HepG2 (cell line): Measurements from ENCODE around the gene BCAT1. TPM values are rescaled to one million over a fixed set of nuclear protein-coding genes. Genes with fewer than 3 reads are reported as not detected.

Experiments used
- ATAC-seq: fragments of 200-7000 bp; cut with Tn5 transposase; 3 replicates; pipeline ENCODE4 v1.9.1; 2020; ENCODE audit warnings: mild to moderate bottlenecking, moderate library complexity
- BruUV-seq: library from RNA; stranded (reverse); fragments of 400-500 nt; replicated peaks from 2 replicates; lab custom pipeline; 2021; lab: Mats Ljungman, UMichigan
- CTCF ChIA-PET: fragments of 300-600 bp; formaldehyde crosslinking; extraction: SDS; loops from one replicate; lab custom pipeline; 2021; ENCODE audit warnings: low total read pairs, inconsistent platforms, low intra/inter-chr PET ratio; lab: Yijun Ruan, JAX
- POLR2A ChIA-PET: fragments of 350-600 bp; sonication (Branson Sonifier 250); formaldehyde crosslinking; loops from one replicate; lab custom pipeline; 2020; ENCODE audit warnings: antibody characterized with exemption, inconsistent platforms; lab: Yijun Ruan, JAX
- DNase-seq: peaks from one replicate; pipeline ENCODE4 v3.0.0-alpha.2; 2015; ENCODE audit warnings: low spot score
- FAIRE-seq: peaks from 3 replicates; lab custom pipeline; 2011; peaks lifted over from hg19 to GRCh38; lab: Jason Lieb, UNC
- H2AFZ ChIP-seq: one replicate; pipeline ENCODE4 v1.6.1; 2011; ENCODE audit warnings: low read length, inconsistent platforms
- H3K27ac ChIP-seq: fragments of 300-600 bp; 3 replicates; pipeline ENCODE4 v1.8.0; 2011; ENCODE audit warnings: mixed run types, mild to moderate bottlenecking, mixed read lengths, low read length, inconsistent platforms; ENCODE audit not compliant: insufficient read depth; ENCODE audit errors: extremely low read length
- H3K27me3 ChIP-seq, 2 experiments: fragments of 200-600 bp in 1 of 2; 2 replicates in 1 of 2; 3 replicates in 1 of 2; pipeline versions ENCODE4 v1.6.0 to v1.8.0; 2011; ENCODE audit warnings: low read length in 2 of 2, mild to moderate bottlenecking in 2 of 2, moderate library complexity in 2 of 2, inconsistent platforms in 1 of 2; ENCODE audit not compliant: insufficient read depth in 2 of 2, control insufficient read depth in 1 of 2
- H3K36me3 ChIP-seq, 2 experiments: fragments of 200-600 bp in 1 of 2; replicated peaks in 1 of 2; 2 replicates in 1 of 2; 3 replicates in 1 of 2; pipeline versions ENCODE4 v1.5.1 to v1.8.0; 2011; ENCODE audit warnings: low read length in 2 of 2, inconsistent platforms in 1 of 2; ENCODE audit not compliant: insufficient read depth in 2 of 2, control insufficient read depth in 1 of 2
- H3K4me1 ChIP-seq: 2 replicates; pipeline ENCODE4 v1.5.1; 2012; ENCODE audit warnings: low read length, inconsistent platforms; ENCODE audit not compliant: insufficient read depth
- H3K4me2 ChIP-seq: 2 replicates; pipeline ENCODE4 v1.6.0; 2011; ENCODE audit warnings: low read depth, low read length, inconsistent platforms
- H3K4me3 ChIP-seq, 3 experiments: fragments of 200-600 bp in 1 of 3; sonication (generic), shearing (Covaris generic) in 1 of 3; replicated peaks in 1 of 3; 2 replicates each; pipeline ENCODE4 v1.5.1; 2011 to 2016; ENCODE audit warnings: low read length in 3 of 3, inconsistent platforms in 2 of 3, low read depth in 2 of 3, mild to moderate bottlenecking in 2 of 3, control low read depth in 1 of 3, mixed read lengths in 1 of 3; ENCODE audit not compliant: insufficient read depth in 1 of 3
- H3K79me2 ChIP-seq: one replicate; pipeline ENCODE4 v1.6.1; 2011; ENCODE audit warnings: low read length, inconsistent platforms; ENCODE audit not compliant: insufficient read depth
- H3K9ac ChIP-seq: 2 replicates; pipeline ENCODE4 v1.6.0; 2011; ENCODE audit warnings: mild to moderate bottlenecking, low read depth, low read length, inconsistent platforms; ENCODE audit not compliant: insufficient read depth
- H3K9me3 ChIP-seq: 2 replicates; pipeline ENCODE4 v1.5.1; 2012; ENCODE audit warnings: mild to moderate bottlenecking, low read length
- H4K20me1 ChIP-seq: 2 replicates; pipeline ENCODE4 v1.6.0; 2011; ENCODE audit warnings: inconsistent platforms, mild to moderate bottlenecking, low read length, moderate library complexity; ENCODE audit not compliant: insufficient read depth
- BCL6 ChIP-seq: IDR thresholded peaks from 2 replicates; pipeline ENCODE4 v1.6.1; 2016; ENCODE audit warnings: missing genetic modification reagents, missing compliant biosample characterization
- DR1 ChIP-seq: sonication (generic); formaldehyde crosslinking; IDR thresholded peaks from 2 replicates; pipeline ENCODE4 v1.8.0; 2021; ENCODE audit warnings: mild to moderate bottlenecking, missing genetic modification reagents, inconsistent platforms
- GATAD1 ChIP-seq: IDR thresholded peaks from 2 replicates; pipeline ENCODE4 v1.6.1; 2016; ENCODE audit warnings: missing genetic modification reagents, missing compliant biosample characterization
- GLI4 ChIP-seq: sonication (generic); formaldehyde crosslinking; IDR thresholded peaks from 2 replicates; pipeline ENCODE4 v1.5.1; 2020; ENCODE audit warnings: missing genetic modification reagents, mild to moderate bottlenecking, moderate library complexity, borderline replicate concordance
- MAFF ChIP-seq: IDR thresholded peaks from 2 replicates; pipeline ENCODE4 v1.6.1; 2011; ENCODE audit warnings: low read depth, low read length, improper control_type of control experiment
- MAFK ChIP-seq, 2 experiments: IDR thresholded peaks in 1 of 2; conservative IDR thresholded peaks in 1 of 2; 2 replicates each; pipeline ENCODE4 v1.6.1; 2011; ENCODE audit warnings: improper control_type of control experiment in 2 of 2, low read length in 2 of 2
- MYNN ChIP-seq: sonication (generic); formaldehyde crosslinking; IDR thresholded peaks from 2 replicates; pipeline ENCODE4 v1.4.0; 2020; ENCODE audit warnings: mild to moderate bottlenecking, low read depth, missing genetic modification reagents
- SUZ12 ChIP-seq: fragments of 150-350 bp; IDR thresholded peaks from 2 replicates; pipeline ENCODE4 v1.6.1; 2014; ENCODE audit warnings: low read depth, low read length
- ZFX ChIP-seq: sonication (generic); formaldehyde crosslinking; IDR thresholded peaks from 2 replicates; pipeline ENCODE4 v1.4.0; 2020; ENCODE audit warnings: mild to moderate bottlenecking, low read depth, missing genetic modification reagents, moderate library complexity
- ZNF501 ChIP-seq: sonication (generic); formaldehyde crosslinking; IDR thresholded peaks from 2 replicates; pipeline ENCODE4 v1.5.1; 2020; ENCODE audit warnings: mild to moderate bottlenecking, moderate library complexity, missing genetic modification reagents
- ZNF546 ChIP-seq: sonication (generic); formaldehyde crosslinking; conservative IDR thresholded peaks from 2 replicates; pipeline ENCODE4 v1.8.1; 2023; ENCODE audit warnings: mild to moderate bottlenecking, missing genetic modification reagents
- ZNF619 ChIP-seq: sonication (generic); formaldehyde crosslinking; IDR thresholded peaks from 2 replicates; pipeline ENCODE4 v1.4.0; 2020; ENCODE audit warnings: mild to moderate bottlenecking, missing genetic modification reagents
- ZNF652 ChIP-seq: IDR thresholded peaks from 2 replicates; pipeline ENCODE4 v1.6.1; 2016; ENCODE audit warnings: low read depth, borderline replicate concordance
- WGBS: methylation state at CpG from one replicate; pipeline ENCODE4 v1.1.6; 2017; ENCODE audit warnings: low lambda C conversion rate; 5-methylcytosine and 5-hydroxymethylcytosine counted together
- in situ Hi-C: cut with HindIII; loops from 2 replicates; pipeline ENCODE4 v1.10.0; 2017; ENCODE audit warnings: low pct_unique_long_range_greater_than_20kb; ENCODE audit not compliant: extremely low pct_ligation_motif_present
- intact Hi-C: fragments of 100-400 bp; cut with micrococcal nuclease; formaldehyde crosslinking; loops from one replicate; pipeline ENCODE4 v1.10.0; 2022; ENCODE audit not compliant: unreplicated experiment
- polyA plus RNA-seq, 8 experiments: library from polyadenylated mRNA; depleted of rRNA in 3 of 8; stranded (reverse) in 7 of 8; unstranded in 1 of 8; fragments of >200 nt; fragmentation: Illumina TruSeq in 4 of 8; extraction: Trizol in 4 of 8; gene quantifications; 2 replicates each; pipeline versions ENCODE4 v1.2.1 to v1.2.3, GENCODE V29; 2011 to 2016; ENCODE audit warnings: low read depth in 4 of 8, missing spikeins in 1 of 8, mixed read lengths in 1 of 8; ENCODE audit not compliant: insufficient read depth in 1 of 8
- total RNA-seq, 5 experiments: library from RNA; depleted of rRNA; stranded (reverse); fragments of >200 nt; fragmentation: Illumina TruSeq; extraction: Trizol; gene quantifications; 2 replicates each; pipeline ENCODE4 v1.2.3, GENCODE V29; 2016; ENCODE audit warnings: low read depth in 1 of 5
- TF ChIP-seq, protein P1 (sequence below): sonication (generic); formaldehyde crosslinking; IDR thresholded peaks from 2 replicates; pipeline ENCODE4 v1.8.1; 2023; ENCODE audit warnings: mild to moderate bottlenecking, missing genetic modification reagents
- TF ChIP-seq, protein P2 (sequence below): sonication (generic); formaldehyde crosslinking; IDR thresholded peaks from 2 replicates; pipeline ENCODE4 v1.5.0; 2020; ENCODE audit warnings: mild to moderate bottlenecking, missing genetic modification reagents
- TF ChIP-seq, protein P3 (sequence below): sonication (generic); formaldehyde crosslinking; IDR thresholded peaks from 2 replicates; pipeline ENCODE4 v1.8.1; 2022; ENCODE audit warnings: mild to moderate bottlenecking, missing genetic modification reagents
- TF ChIP-seq, protein P4 (sequence below): sonication (generic); formaldehyde crosslinking; IDR thresholded peaks from 2 replicates; pipeline ENCODE4 v1.4.0; 2020; ENCODE audit warnings: mild to moderate bottlenecking, missing genetic modification reagents

The BCAT1 gene
- total and polyA plus RNA-seq, 2 of the 13 experiments (the other 11 are each of a cell fraction or from before 2014, with no cell fraction given) = 8.0 to 75.5 TPM

DNA sequence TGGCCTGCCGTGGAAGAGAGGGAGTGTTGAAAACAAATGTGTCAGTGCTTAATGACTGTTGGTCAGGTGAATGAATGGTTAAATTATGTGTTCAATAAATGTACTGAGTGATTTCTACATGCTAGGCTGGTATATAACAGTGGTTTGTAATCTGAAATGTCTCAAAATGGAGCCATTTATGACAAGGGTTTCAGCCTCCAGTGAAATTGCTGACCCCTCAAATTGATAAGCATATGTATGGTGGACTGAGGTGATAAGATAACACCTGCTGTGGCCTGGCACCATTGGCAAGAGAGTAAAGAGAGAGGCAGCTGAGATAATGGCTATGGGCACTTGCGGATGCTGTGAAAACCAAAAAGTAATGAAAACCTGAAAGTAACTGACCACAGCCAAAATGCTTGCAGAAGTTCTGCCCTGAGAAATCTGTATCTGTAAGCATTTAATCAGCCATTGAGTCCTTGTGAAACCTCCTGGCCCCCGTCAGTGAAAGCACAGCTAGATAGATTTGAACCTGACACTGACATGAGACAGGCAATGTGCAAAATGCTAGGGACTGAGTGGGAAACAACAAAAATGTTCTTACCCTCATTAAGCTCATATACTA, 1.4 kb upstream of the BCAT1 start:
- DNase-seq (no peak), FAIRE-seq (no peak)
- H3K4me1 ChIP-seq = peaks cover 48% of the 10 kb centered on the region

DNA sequence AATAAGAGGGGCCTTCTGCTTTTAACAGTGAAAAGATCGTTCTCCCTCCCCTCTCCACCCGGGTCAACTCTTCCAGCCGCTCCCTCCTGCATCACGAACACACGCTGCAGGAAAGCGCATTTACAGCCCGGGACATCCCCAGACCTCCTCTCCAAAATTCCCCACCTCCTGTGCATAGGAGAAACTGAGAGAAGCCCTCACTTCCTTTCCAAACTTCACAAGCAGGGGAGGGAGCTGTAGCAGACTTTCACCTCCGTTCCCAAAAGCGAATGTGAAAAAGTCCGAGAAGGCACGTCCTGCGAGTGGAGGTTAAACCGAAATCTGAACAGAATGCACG, 513 bp downstream of the BCAT1 start:
- in situ Hi-C loops (no loop called here), intact Hi-C loops (loop anchor here (2.0 kb wide), 2 partner anchors 38 to 96 kb away; no protein-coding TSS in a partner anchor)
- BruUV-seq = no TSS peak
- DNase-seq (no peak), FAIRE-seq (no peak), ATAC-seq (peak; percentile 66)
- POLR2A ChIA-PET = no interaction called here
- WGBS = under 1% methylated on average over 14 of the region's 14 CpGs
- Histone ChIP-seq H2AFZ (peak overlapping the region; percentile 88), H3K9ac (peak overlapping the region; percentile 88), H3K4me3 (peak overlapping the region; percentile 84 to 94 (median 90)), H3K27ac (peak overlapping the region; percentile 56), H3K9me3 (no peaks in the 10 kb centered on the region), H4K20me1 (no peaks in the 10 kb centered on the region), H3K4me1 (peaks cover 63% of the 10 kb centered on the region), H3K4me2 (peak overlapping the region; percentile 93), H3K27me3 (peaks cover 0 to 4% of the 10 kb centered on the region in 2 experiments; a peak in 1 of 5 replicates), H3K79me2 (peaks cover 37% of the 10 kb centered on the region), H3K36me3 (no peaks in the 10 kb centered on the region; a peak in 2 of 5 replicates)
- CTCF ChIA-PET = no interaction called here
- TF ChIP-seq, protein P1, sequence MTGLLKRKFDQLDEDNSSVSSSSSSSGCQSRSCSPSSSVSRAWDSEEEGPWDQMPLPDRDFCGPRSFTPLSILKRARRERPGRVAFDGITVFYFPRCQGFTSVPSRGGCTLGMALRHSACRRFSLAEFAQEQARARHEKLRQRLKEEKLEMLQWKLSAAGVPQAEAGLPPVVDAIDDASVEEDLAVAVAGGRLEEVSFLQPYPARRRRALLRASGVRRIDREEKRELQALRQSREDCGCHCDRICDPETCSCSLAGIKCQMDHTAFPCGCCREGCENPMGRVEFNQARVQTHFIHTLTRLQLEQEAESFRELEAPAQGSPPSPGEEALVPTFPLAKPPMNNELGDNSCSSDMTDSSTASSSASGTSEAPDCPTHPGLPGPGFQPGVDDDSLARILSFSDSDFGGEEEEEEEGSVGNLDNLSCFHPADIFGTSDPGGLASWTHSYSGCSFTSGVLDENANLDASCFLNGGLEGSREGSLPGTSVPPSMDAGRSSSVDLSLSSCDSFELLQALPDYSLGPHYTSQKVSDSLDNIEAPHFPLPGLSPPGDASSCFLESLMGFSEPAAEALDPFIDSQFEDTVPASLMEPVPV (CRISPR knock-in tag) = 0 out of 2 replicates have a peak, but pooled peaks have one; percentile 4
- TF ChIP-seq, protein P2, sequence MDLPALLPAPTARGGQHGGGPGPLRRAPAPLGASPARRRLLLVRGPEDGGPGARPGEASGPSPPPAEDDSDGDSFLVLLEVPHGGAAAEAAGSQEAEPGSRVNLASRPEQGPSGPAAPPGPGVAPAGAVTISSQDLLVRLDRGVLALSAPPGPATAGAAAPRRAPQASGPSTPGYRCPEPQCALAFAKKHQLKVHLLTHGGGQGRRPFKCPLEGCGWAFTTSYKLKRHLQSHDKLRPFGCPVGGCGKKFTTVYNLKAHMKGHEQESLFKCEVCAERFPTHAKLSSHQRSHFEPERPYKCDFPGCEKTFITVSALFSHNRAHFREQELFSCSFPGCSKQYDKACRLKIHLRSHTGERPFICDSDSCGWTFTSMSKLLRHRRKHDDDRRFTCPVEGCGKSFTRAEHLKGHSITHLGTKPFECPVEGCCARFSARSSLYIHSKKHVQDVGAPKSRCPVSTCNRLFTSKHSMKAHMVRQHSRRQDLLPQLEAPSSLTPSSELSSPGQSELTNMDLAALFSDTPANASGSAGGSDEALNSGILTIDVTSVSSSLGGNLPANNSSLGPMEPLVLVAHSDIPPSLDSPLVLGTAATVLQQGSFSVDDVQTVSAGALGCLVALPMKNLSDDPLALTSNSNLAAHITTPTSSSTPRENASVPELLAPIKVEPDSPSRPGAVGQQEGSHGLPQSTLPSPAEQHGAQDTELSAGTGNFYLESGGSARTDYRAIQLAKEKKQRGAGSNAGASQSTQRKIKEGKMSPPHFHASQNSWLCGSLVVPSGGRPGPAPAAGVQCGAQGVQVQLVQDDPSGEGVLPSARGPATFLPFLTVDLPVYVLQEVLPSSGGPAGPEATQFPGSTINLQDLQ (CRISPR knock-in tag) = no peak
- TF ChIP-seq, protein P3, sequence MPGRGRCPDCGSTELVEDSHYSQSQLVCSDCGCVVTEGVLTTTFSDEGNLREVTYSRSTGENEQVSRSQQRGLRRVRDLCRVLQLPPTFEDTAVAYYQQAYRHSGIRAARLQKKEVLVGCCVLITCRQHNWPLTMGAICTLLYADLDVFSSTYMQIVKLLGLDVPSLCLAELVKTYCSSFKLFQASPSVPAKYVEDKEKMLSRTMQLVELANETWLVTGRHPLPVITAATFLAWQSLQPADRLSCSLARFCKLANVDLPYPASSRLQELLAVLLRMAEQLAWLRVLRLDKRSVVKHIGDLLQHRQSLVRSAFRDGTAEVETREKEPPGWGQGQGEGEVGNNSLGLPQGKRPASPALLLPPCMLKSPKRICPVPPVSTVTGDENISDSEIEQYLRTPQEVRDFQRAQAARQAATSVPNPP (CRISPR knock-in tag) = 0 out of 2 replicates have a peak, but pooled peaks have one; percentile 18
- TF ChIP-seq MYNN (CRISPR knock-in tag) (no peak), GATAD1 (CRISPR knock-in tag) (no peak), ZFX (CRISPR knock-in tag) (peak; percentile 8)

More for the DNA sequence above, 1.4 kb upstream of the BCAT1 start:
- Histone ChIP-seq H3K4me2 (peak overlapping the region; percentile 21), H3K36me3 (no peaks in the 10 kb centered on the region; a peak in 1 of 5 replicates), H3K4me3 (0 out of 6 replicates have a peak overlapping the region, but pooled peaks of 1 of the 3 experiments have one; percentile 15), H4K20me1 (no peaks in the 10 kb centered on the region), H2AFZ (peak overlapping the region; percentile 49), H3K27ac (no peak overlapping the region), H3K79me2 (peaks cover 31% of the 10 kb centered on the region), H3K9me3 (no peaks in the 10 kb centered on the region), H3K9ac (no peak overlapping the region), H3K27me3 (peaks cover 0 to 7% of the 10 kb centered on the region in 2 experiments; a peak in 1 of 5 replicates)
- ChIA-PET POLR2A (no interaction called here), CTCF (no interaction called here)
- 31% methylated on average over 3 of the region's 3 CpGs for WGBS
- no peak for ATAC-seq
- TF ChIP-seq ZNF501 (CRISPR knock-in tag) = no peak
- TF ChIP-seq MAFF = peak; percentile 68
- TF ChIP-seq ZNF546 (CRISPR knock-in tag) = no peak
- no peak for TF ChIP-seq SUZ12
- no peak for TF ChIP-seq ZNF619 (CRISPR knock-in tag)
- TF ChIP-seq DR1 = no peak
- 0 out of 2 replicates have a peak, but pooled peaks have one; percentile 13 for TF ChIP-seq ZNF652
- no peak for TF ChIP-seq GLI4 (CRISPR knock-in tag)
- no peak for TF ChIP-seq BCL6 (CRISPR knock-in tag)
- TF ChIP-seq MAFK (conservative IDR thresholded peaks at IDR 0.05 in 1 of 2, IDR thresholded peaks at IDR 0.05 in 1 of 2; ENCODE audit: low read length in 2 of 2) = peak; percentile 62 to 68
- TF ChIP-seq, protein P4, sequence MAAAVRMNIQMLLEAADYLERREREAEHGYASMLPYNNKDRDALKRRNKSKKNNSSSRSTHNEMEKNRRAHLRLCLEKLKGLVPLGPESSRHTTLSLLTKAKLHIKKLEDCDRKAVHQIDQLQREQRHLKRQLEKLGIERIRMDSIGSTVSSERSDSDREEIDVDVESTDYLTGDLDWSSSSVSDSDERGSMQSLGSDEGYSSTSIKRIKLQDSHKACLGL (CRISPR knock-in tag) = no peak
- no TSS peak for BruUV-seq
- in situ Hi-C loops = no loop called here
- intact Hi-C loops = no loop called here
